Natural killer cell (primary cell): Measurements from ENCODE around the gene CDC14B. TPM values are rescaled to one million over a fixed set of nuclear protein-coding genes. Genes with fewer than 3 reads are reported as not detected.

ENCODE experiments used
- ATAC-seq, 3 donors: fragments of 150-1000 bp in 2 of 3; fragments of 200-7000 bp in 1 of 3; cut with Tn5 transposase; 1 replicate in 1 of 3; 2 replicates in 2 of 3; pipeline ENCODE4 v1.10.0; 2021; ENCODE audit warnings: mild to moderate bottlenecking in 2 of 3, moderate library complexity in 2 of 3
- DNase-seq, 2 donors: peaks; one replicate each; pipeline versions ENCODE4 v3.0.0 to v3.0.0-alpha.2; 2013 to 2021; ENCODE audit warnings: mixed read lengths in 1 of 2
- H3K27ac ChIP-seq: one replicate; pipeline ENCODE4 v1.5.1; 2013; ENCODE audit warnings: mild to moderate bottlenecking, low read length
- H3K27me3 ChIP-seq: one replicate; pipeline ENCODE4 v1.6.1; 2013; ENCODE audit warnings: low read length; ENCODE audit not compliant: control insufficient read depth, insufficient read depth
- H3K36me3 ChIP-seq: one replicate; pipeline ENCODE4 v1.6.1; 2013; ENCODE audit warnings: low read length; ENCODE audit not compliant: control insufficient read depth, insufficient read depth
- H3K4me1 ChIP-seq: one replicate; pipeline ENCODE4 v1.6.1; 2013; ENCODE audit warnings: low read length; ENCODE audit not compliant: control insufficient read depth, insufficient read depth
- H3K4me3 ChIP-seq: one replicate; pipeline ENCODE4 v1.5.1; 2013; ENCODE audit warnings: low read length
- H3K9me3 ChIP-seq: one replicate; pipeline ENCODE4 v1.6.1; 2013; ENCODE audit warnings: low read length; ENCODE audit not compliant: control insufficient read depth, insufficient read depth
- H3K27ac Mint-ChIP-seq, 2 donors: one replicate each; pipeline ENCODE4 v1.8.0; 2022; ENCODE audit warnings: mild to moderate bottlenecking in 2 of 2, mixed read lengths in 2 of 2, moderate library complexity in 1 of 2
- H3K27me3 Mint-ChIP-seq, 2 donors: one replicate each; pipeline ENCODE4 v1.8.0; 2022; ENCODE audit warnings: low read depth in 2 of 2, mixed read lengths in 2 of 2
- H3K36me3 Mint-ChIP-seq: one replicate; pipeline ENCODE4 v1.8.0; 2022; ENCODE audit warnings: mixed read lengths
- H3K4me1 Mint-ChIP-seq, 2 donors: one replicate each; pipeline ENCODE4 v1.8.0; 2022; ENCODE audit warnings: mixed read lengths in 2 of 2
- H3K4me3 Mint-ChIP-seq: one replicate; pipeline ENCODE4 v1.8.0; 2022; ENCODE audit warnings: mild to moderate bottlenecking, moderate library complexity, mixed read lengths
- H3K9me3 Mint-ChIP-seq, 2 donors: one replicate each; pipeline ENCODE4 v1.8.0; 2022; ENCODE audit warnings: mixed read lengths in 2 of 2
- CTCF ChIP-seq: fragments of 200-600 bp; IDR thresholded peaks from one replicate; pipeline ENCODE4 v1.8.0; 2022; ENCODE audit warnings: antibody characterized with exemption
- WGBS: methylation state at CpG from one replicate; pipeline ENCODE4 v1.1.7; 2013; ENCODE audit warnings: missing lambda C conversion rate; ENCODE audit not compliant: insufficient coverage; 5-methylcytosine and 5-hydroxymethylcytosine counted together
- intact Hi-C: fragments of 100-400 bp; cut with micrococcal nuclease; formaldehyde crosslinking; loops from one replicate; pipeline ENCODE4 v1.14.2; 2022
- total RNA-seq, 4 donors: library from RNA; stranded (reverse); fragments of 120-200 nt in 1 of 4; gene quantifications; one replicate each; pipeline versions ENCODE4 v1.2.3 to v1.2.4, GENCODE V29; 2013 to 2022

Gene CDC14B
- total RNA-seq, 3 donors from 2014 or later (not counting 1 experiment from before 2014, with no cell fraction given): 2.3 to 4.7 (median 3.9) TPM

- no peaks in the 10 kb centered on the region for H3K36me3 ChIP-seq
- no peak overlapping the region for H3K27ac ChIP-seq
- H3K4me1 Mint-ChIP-seq: no peaks in the 10 kb centered on the region
- no peak for DNase-seq
- H3K9me3 Mint-ChIP-seq: no peaks in the 10 kb centered on the region
- H3K4me3 Mint-ChIP-seq: no peak overlapping the region
- no peaks in the 10 kb centered on the region for H3K9me3 ChIP-seq
- TF ChIP-seq CTCF: no peak
- H3K27ac Mint-ChIP-seq: no peak overlapping the region
- intact Hi-C loops: no loop called here
- H3K27me3 Mint-ChIP-seq: no peaks in the 10 kb centered on the region
- H3K4me1 ChIP-seq: no peaks in the 10 kb centered on the region
- no peak for ATAC-seq
- H3K36me3 Mint-ChIP-seq: no peaks in the 10 kb centered on the region
- WGBS: 83% methylated on average over 4 of the region's 5 CpGs
- no peaks in the 10 kb centered on the region for H3K27me3 ChIP-seq
- no peak overlapping the region for H3K4me3 ChIP-seq
Observed at GRCh38 chr9:96515621-96516470, 103.8 kb downstream of the CDC14B start.

GRCh38 chr9:96514800-96515158 lies 104.9 kb downstream of the CDC14B start:
- no peaks in the 10 kb centered on the region for H3K36me3 Mint-ChIP-seq
- no peak overlapping the region for H3K27ac Mint-ChIP-seq
- H3K36me3 ChIP-seq: no peaks in the 10 kb centered on the region
- intact Hi-C loops: no loop called here
- no peaks in the 10 kb centered on the region for H3K27me3 Mint-ChIP-seq
- H3K9me3 ChIP-seq: no peaks in the 10 kb centered on the region
- no peak overlapping the region for H3K4me3 ChIP-seq
- H3K4me1 Mint-ChIP-seq: no peaks in the 10 kb centered on the region
- WGBS: 85% methylated on average over 1 of the region's 3 CpGs
- DNase-seq (no peak), ATAC-seq (no peak)
- no peaks in the 10 kb centered on the region for H3K9me3 Mint-ChIP-seq
- no peak overlapping the region for H3K4me3 Mint-ChIP-seq
- TF ChIP-seq CTCF: no peak
- no peaks in the 10 kb centered on the region for H3K27me3 ChIP-seq
- H3K4me1 ChIP-seq: no peaks in the 10 kb centered on the region
- H3K27ac ChIP-seq: no peak overlapping the region

GRCh38 chr9:96514108-96514799 lies 105.4 kb downstream of the CDC14B start:
- Histone ChIP-seq H3K9me3 (no peaks in the 10 kb centered on the region), H3K4me3 (no peak overlapping the region), H3K27ac (no peak overlapping the region), H3K27me3 (no peaks in the 10 kb centered on the region), H3K4me1 (no peaks in the 10 kb centered on the region), H3K36me3 (no peaks in the 10 kb centered on the region)
- WGBS: 95% methylated on average over 9 of the region's 9 CpGs
- Mint-ChIP-seq H3K4me1 (no peaks in the 10 kb centered on the region), H3K27me3 (no peaks in the 10 kb centered on the region), H3K36me3 (no peaks in the 10 kb centered on the region), H3K4me3 (no peak overlapping the region), H3K9me3 (no peaks in the 10 kb centered on the region), H3K27ac (no peak overlapping the region)
- TF ChIP-seq CTCF: no peak
- intact Hi-C loops: no loop called here
- ATAC-seq (no peak), DNase-seq (no peak)
